SK-N-SH treated with all-trans-retinoic acid at 6 μM for 48 hours (cell line): ENCODE results near the gene KCNJ13.
A peak's percentile ranks its signal among the peaks of the same experiment; 100 is the strongest.

ENCODE experiments used
- ATAC-seq: fragments of 200-7000 bp; cut with Tn5 transposase; 3 replicates; pipeline ENCODE4 v1.9.1; 2020; ENCODE audit warnings: mild to moderate bottlenecking, moderate library complexity
- ARNTL ChIP-seq: fragments of 450-650 bp; formaldehyde crosslinking; IDR thresholded peaks from 2 replicates; pipeline ENCODE4 v1.5.0; 2020; ENCODE audit warnings: low read depth, mild to moderate bottlenecking, moderate library complexity, borderline replicate concordance
- BACH2 ChIP-seq: fragments of 250-450 bp; sonication (Bioruptor Pico); IDR thresholded peaks from 2 replicates; pipeline ENCODE4 v1.9.0; 2021; ENCODE audit warnings: mild to moderate bottlenecking, borderline replicate concordance
- CSDC2 ChIP-seq: fragments of 250-450 bp; sonication (Bioruptor Pico); IDR thresholded peaks from 2 replicates; pipeline ENCODE4 v1.5.0; 2020; ENCODE audit warnings: mild to moderate bottlenecking, moderate library complexity
- GLIS3 ChIP-seq: fragments of 250-450 bp; sonication (Bioruptor Pico); IDR thresholded peaks from 2 replicates; pipeline ENCODE4 v1.5.0; 2020; ENCODE audit warnings: mild to moderate bottlenecking, moderate library complexity
- ISL1 ChIP-seq: fragments of 250-450 bp; sonication (Bioruptor Pico); IDR thresholded peaks from 2 replicates; pipeline ENCODE4 v2.1.2; 2022; ENCODE audit warnings: mild to moderate bottlenecking, moderate library complexity
- OSR1 ChIP-seq: fragments of 250-450 bp; sonication (Bioruptor Pico); IDR thresholded peaks from 2 replicates; pipeline ENCODE4 v1.8.0; 2022; ENCODE audit warnings: moderate library complexity, mild to moderate bottlenecking, inconsistent platforms
- POU6F1 ChIP-seq: fragments of 250-450 bp; sonication (Bioruptor Pico); IDR thresholded peaks from 2 replicates; pipeline ENCODE4 v1.8.0; 2021; ENCODE audit warnings: low read depth, mild to moderate bottlenecking, moderate library complexity, borderline replicate concordance
- PPARA ChIP-seq: fragments of 250-450 bp; sonication (Bioruptor Pico); IDR thresholded peaks from 2 replicates; pipeline ENCODE4 v1.5.0; 2020; ENCODE audit warnings: mild to moderate bottlenecking, borderline replicate concordance
- RARB ChIP-seq: fragments of 250-450 bp; sonication (Bioruptor Pico); IDR thresholded peaks from 2 replicates; pipeline ENCODE4 v1.8.0; 2021; ENCODE audit warnings: mild to moderate bottlenecking, moderate library complexity
- SNAI2 ChIP-seq: fragments of 250-450 bp; sonication (Bioruptor Pico); IDR thresholded peaks from 2 replicates; pipeline ENCODE4 v1.5.0; 2020; ENCODE audit warnings: mild to moderate bottlenecking, moderate library complexity
- TCF4 ChIP-seq: fragments of 250-450 bp; sonication (Bioruptor Pico); IDR thresholded peaks from 2 replicates; pipeline ENCODE4 v1.8.0; 2021; ENCODE audit warnings: mild to moderate bottlenecking, moderate library complexity, borderline replicate concordance
- TOX ChIP-seq: fragments of 250-450 bp; sonication (Bioruptor Pico); IDR thresholded peaks from 2 replicates; pipeline ENCODE4 v1.8.0; 2021; ENCODE audit warnings: mild to moderate bottlenecking, moderate library complexity, borderline replicate concordance
- TSHZ2 ChIP-seq: fragments of 250-450 bp; sonication (Bioruptor Pico); IDR thresholded peaks from 2 replicates; pipeline ENCODE4 v1.5.0; 2020; ENCODE audit warnings: mild to moderate bottlenecking, moderate library complexity
- ZC3H10 ChIP-seq: fragments of 250-450 bp; sonication (Bioruptor Pico); IDR thresholded peaks from 2 replicates; pipeline ENCODE4 v1.5.1; 2021; ENCODE audit warnings: mild to moderate bottlenecking, moderate library complexity
- ZFP3 ChIP-seq: fragments of 250-450 bp; sonication (Bioruptor Pico); IDR thresholded peaks from 2 replicates; pipeline ENCODE4 v1.5.0; 2020; ENCODE audit warnings: mild to moderate bottlenecking, moderate library complexity
- ZFP30 ChIP-seq: fragments of 450-650 bp; formaldehyde crosslinking; IDR thresholded peaks from 2 replicates; pipeline ENCODE4 v1.5.0; 2022; ENCODE audit warnings: mild to moderate bottlenecking, moderate library complexity
- ZNF70 ChIP-seq: fragments of 450-650 bp; formaldehyde crosslinking; IDR thresholded peaks from 2 replicates; pipeline ENCODE4 v1.5.0; 2020; ENCODE audit warnings: mild to moderate bottlenecking, moderate library complexity
- ZNF8 ChIP-seq: fragments of 450-650 bp; formaldehyde crosslinking; IDR thresholded peaks from 2 replicates; pipeline ENCODE4 v1.5.0; 2020; ENCODE audit warnings: mild to moderate bottlenecking, moderate library complexity
- TF ChIP-seq, protein P1 (sequence below): fragments of 250-450 bp; sonication (Bioruptor Pico); IDR thresholded peaks from 2 replicates; pipeline ENCODE4 v1.8.0; 2020; ENCODE audit warnings: mild to moderate bottlenecking, moderate library complexity, borderline replicate concordance
- TF ChIP-seq, protein P2 (sequence below): fragments of 250-450 bp; sonication (Bioruptor Pico); IDR thresholded peaks from 2 replicates; pipeline ENCODE4 v1.5.1; 2020; ENCODE audit warnings: low read depth, mild to moderate bottlenecking, moderate library complexity

The KCNJ13 gene

DNA sequence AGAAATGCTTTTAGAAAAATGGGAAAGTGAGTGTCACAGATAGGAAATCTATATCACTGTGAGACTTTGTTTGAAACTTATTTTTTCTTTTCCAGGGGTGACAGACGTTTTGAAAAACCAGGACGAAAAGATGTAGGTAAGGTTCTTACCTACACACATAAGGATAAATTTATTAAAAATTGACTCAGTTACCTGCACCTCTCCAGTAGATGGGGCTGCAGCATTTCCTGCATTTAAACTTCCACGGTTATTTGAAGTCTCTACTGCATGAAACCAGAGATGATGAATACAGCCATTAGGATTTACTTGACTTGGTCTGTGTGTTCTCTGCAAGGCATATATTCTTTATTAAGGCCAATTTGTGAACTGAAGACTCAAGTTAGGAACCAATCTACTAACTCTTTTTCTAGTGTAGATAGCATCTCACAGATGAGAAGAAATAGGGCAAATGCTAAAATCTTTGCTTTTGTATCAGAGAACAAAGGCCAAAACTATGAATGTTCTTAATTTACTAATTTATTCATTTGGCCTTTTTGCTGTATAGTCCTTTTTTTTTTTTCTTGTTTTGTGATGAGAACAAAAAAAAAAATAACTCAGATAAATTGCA lies 15.0 kb downstream of the KCNJ13 start:
- peak; percentile 79 for ATAC-seq
- TF ChIP-seq ZC3H10 (CRISPR knock-in tag): no peak
- TF ChIP-seq ZNF8 (CRISPR knock-in tag): no peak
- no peak for TF ChIP-seq ISL1 (CRISPR knock-in tag)
- TF ChIP-seq, protein P1, sequence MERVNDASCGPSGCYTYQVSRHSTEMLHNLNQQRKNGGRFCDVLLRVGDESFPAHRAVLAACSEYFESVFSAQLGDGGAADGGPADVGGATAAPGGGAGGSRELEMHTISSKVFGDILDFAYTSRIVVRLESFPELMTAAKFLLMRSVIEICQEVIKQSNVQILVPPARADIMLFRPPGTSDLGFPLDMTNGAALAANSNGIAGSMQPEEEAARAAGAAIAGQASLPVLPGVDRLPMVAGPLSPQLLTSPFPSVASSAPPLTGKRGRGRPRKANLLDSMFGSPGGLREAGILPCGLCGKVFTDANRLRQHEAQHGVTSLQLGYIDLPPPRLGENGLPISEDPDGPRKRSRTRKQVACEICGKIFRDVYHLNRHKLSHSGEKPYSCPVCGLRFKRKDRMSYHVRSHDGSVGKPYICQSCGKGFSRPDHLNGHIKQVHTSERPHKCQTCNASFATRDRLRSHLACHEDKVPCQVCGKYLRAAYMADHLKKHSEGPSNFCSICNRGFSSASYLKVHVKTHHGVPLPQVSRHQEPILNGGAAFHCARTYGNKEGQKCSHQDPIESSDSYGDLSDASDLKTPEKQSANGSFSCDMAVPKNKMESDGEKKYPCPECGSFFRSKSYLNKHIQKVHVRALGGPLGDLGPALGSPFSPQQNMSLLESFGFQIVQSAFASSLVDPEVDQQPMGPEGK (CRISPR knock-in tag): no peak

DNA sequence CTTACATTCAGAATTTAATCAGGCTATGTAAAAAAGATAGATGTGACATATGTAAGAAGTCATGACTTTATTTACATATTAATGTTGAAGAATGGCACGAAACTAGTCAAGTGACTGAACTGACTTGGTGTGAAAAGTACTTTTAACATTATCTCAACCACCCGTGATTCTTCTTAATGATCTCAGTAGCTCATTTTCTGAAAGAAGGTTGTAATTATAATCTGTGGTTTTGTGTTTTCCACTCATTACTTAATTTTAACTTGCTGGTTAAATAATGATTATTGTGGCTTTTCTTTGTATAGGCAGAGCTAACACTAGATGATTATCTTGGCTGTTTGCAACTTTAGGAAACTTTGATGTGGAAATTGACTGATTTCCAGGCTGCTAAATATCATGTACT lies 18.5 kb downstream of the KCNJ13 start:
- TF ChIP-seq OSR1 (CRISPR knock-in tag) (no peak), POU6F1 (CRISPR knock-in tag) (no peak)
- TF ChIP-seq, protein P2, sequence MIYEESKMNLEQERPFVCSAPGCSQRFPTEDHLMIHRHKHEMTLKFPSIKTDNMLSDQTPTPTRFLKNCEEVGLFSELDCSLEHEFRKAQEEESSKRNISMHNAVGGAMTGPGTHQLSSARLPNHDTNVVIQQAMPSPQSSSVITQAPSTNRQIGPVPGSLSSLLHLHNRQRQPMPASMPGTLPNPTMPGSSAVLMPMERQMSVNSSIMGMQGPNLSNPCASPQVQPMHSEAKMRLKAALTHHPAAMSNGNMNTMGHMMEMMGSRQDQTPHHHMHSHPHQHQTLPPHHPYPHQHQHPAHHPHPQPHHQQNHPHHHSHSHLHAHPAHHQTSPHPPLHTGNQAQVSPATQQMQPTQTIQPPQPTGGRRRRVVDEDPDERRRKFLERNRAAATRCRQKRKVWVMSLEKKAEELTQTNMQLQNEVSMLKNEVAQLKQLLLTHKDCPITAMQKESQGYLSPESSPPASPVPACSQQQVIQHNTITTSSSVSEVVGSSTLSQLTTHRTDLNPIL: no peak
- ATAC-seq: no peak

DNA sequence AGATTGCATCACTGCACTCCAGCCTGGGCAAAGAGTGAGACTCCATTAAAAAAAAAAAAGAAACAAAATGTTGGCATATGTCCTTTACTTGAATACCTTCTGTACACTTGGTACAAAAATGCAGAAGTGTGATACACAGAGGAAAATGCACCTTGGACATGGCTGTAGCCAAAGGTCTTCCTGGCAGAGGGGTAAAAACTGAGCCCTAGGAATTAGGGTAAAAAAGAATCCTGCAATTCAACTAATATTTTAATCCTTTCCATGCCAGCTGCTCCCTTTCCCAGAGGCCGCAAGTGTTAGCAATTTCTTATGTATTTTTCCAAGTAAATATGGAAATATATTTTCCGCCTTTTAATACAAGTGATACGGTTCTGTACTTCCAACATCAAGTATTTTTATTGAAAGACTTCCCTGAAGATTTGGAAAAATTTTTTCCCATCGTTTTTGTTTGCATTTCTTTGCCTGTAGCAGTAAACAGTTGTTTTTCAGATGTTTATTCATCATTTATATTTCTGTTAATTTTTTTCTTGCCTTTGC lies 26.2 kb downstream of the KCNJ13 start:
- TF ChIP-seq RARB (CRISPR knock-in tag): no peak
- no peak for TF ChIP-seq CSDC2
- no peak for TF ChIP-seq TOX
- TF ChIP-seq POU6F1 (CRISPR knock-in tag): no peak
- TF ChIP-seq ISL1 (CRISPR knock-in tag): no peak
- no peak for TF ChIP-seq SNAI2 (CRISPR knock-in tag)
- no peak for TF ChIP-seq ZNF8 (CRISPR knock-in tag)
- TF ChIP-seq ZFP3 (CRISPR knock-in tag): no peak
- TF ChIP-seq, protein P2: no peak
- no peak for TF ChIP-seq BACH2 (CRISPR knock-in tag)
- TF ChIP-seq ZNF70: no peak
- TF ChIP-seq TCF4: no peak
- no peak for TF ChIP-seq ARNTL (CRISPR knock-in tag)
- no peak for TF ChIP-seq ZFP30 (CRISPR knock-in tag)
- no peak for ATAC-seq

- TF ChIP-seq GLIS3 (CRISPR knock-in tag): no peak
- no peak for TF ChIP-seq TOX
- no peak for TF ChIP-seq ZFP30 (CRISPR knock-in tag)
- TF ChIP-seq OSR1 (CRISPR knock-in tag): no peak
- no peak for TF ChIP-seq ZC3H10 (CRISPR knock-in tag)
- TF ChIP-seq CSDC2: no peak
- TF ChIP-seq ZNF70: no peak
- no peak for TF ChIP-seq BACH2 (CRISPR knock-in tag)
- no peak for TF ChIP-seq RARB (CRISPR knock-in tag)
- no peak for ATAC-seq
These were observed 27.0 kb downstream of the KCNJ13 start for GRCh38 chr2:232749331-232749730.

- no peak for ATAC-seq
- TF ChIP-seq TOX: no peak
- no peak for TF ChIP-seq SNAI2 (CRISPR knock-in tag)
- TF ChIP-seq, protein P2: no peak
- no peak for TF ChIP-seq RARB (CRISPR knock-in tag)
- no peak for TF ChIP-seq ZFP30 (CRISPR knock-in tag)
- TF ChIP-seq PPARA (CRISPR knock-in tag): no peak
- TF ChIP-seq GLIS3 (CRISPR knock-in tag): no peak
- no peak for TF ChIP-seq ZNF70
- no peak for TF ChIP-seq TCF4
- TF ChIP-seq TSHZ2 (CRISPR knock-in tag): no peak
These were observed 28.3 kb downstream of the KCNJ13 start for GRCh38 chr2:232748038-232748437.
